ENCODE results near the gene DISP2. TPM values are rescaled to one million over a fixed set of nuclear protein-coding genes. Genes with fewer than 3 reads are reported as not detected.

Gene DISP2
- total and polyA plus RNA-seq, 2 experiments from 2014 or later: 1.3 to 2.2 TPM

DNA sequence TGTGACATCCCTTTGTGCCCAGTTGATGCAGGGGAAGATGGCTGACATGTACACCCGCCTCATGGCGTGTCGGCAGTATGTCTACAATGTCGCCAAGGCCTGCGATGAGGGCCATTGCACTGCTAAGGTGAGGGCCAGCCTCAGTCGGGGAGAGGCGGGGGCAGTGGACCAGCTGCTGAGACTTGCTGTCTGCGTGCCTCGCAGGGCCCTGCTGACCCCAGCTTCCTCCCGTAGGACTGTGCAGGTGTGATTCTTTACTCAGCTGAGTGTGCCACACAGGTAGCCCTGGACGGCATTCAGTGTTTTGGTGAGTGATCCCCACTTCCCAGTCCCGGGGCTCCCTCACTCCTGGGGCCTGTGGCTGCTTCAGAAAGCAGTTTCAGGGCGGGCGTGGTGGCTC lies 58.0 kb downstream of the DISP2 start:
- no peaks in the 10 kb centered on the region for H3K9me3 Mint-ChIP-seq
- Histone ChIP-seq H3K4me1 (ENCODE audit: insufficient read depth) (peaks cover 9% of the 10 kb centered on the region), H3K27ac (ENCODE audit: low read depth) (no peak overlapping the region), H3K4me3 (no peak overlapping the region), H3K27me3 (ENCODE audit: insufficient read depth) (0 out of 2 replicates have a peak, but pooled peaks cover 1% of the 10 kb centered on the region), H3K36me3 (ENCODE audit: insufficient read depth) (peaks cover 32% of the 10 kb centered on the region), H2AFZ (no peak overlapping the region), H3K79me2 (replicated peaks; ENCODE audit: insufficient read depth) (no peaks in the 10 kb centered on the region), H3K9me2 (ENCODE audit: insufficient read depth) (no peaks in the 10 kb centered on the region), H4K20me1 (replicated peaks; ENCODE audit: insufficient read depth) (no peaks in the 10 kb centered on the region; the same call in 1 of the 2 replicates), H3K4me2 (no peak overlapping the region), H3F3A (replicated peaks; ENCODE audit: low read depth) (peaks cover 15% of the 10 kb centered on the region)
- ATAC-seq (no peak), DNase-seq (ENCODE audit: low spot score) (no peak)
- peaks cover 7% of the 10 kb centered on the region for H3K27me3 Mint-ChIP-seq (ENCODE audit: insufficient read depth, low read depth, poor library complexity)
- TF ChIP-seq EZH2phosphoT487 (IDR thresholded peaks at IDR 0.05; ENCODE audit: unreplicated experiment) (no peak), ZNF331 (CRISPR knock-in tag; IDR thresholded peaks at IDR 0.05; ENCODE audit: low read depth) (no peak), EZH2 (IDR thresholded peaks at IDR 0.05; ENCODE audit: low read depth, unreplicated experiment) (no peak), ZNF114 (CRISPR knock-in tag; IDR thresholded peaks at IDR 0.05) (no peak), NANOG (IDR thresholded peaks at IDR 0.05; ENCODE audit: borderline replicate concordance) (no peak), JUNB (IDR thresholded peaks at IDR 0.05; ENCODE audit: unreplicated experiment) (no peak), POLR2AphosphoS5 (IDR thresholded peaks at IDR 0.05; ENCODE audit: low read depth) (no peak), STAT1 (IDR thresholded peaks at IDR 0.05; ENCODE audit: unreplicated experiment) (no peak)
- TF ChIP-seq, protein P1, sequence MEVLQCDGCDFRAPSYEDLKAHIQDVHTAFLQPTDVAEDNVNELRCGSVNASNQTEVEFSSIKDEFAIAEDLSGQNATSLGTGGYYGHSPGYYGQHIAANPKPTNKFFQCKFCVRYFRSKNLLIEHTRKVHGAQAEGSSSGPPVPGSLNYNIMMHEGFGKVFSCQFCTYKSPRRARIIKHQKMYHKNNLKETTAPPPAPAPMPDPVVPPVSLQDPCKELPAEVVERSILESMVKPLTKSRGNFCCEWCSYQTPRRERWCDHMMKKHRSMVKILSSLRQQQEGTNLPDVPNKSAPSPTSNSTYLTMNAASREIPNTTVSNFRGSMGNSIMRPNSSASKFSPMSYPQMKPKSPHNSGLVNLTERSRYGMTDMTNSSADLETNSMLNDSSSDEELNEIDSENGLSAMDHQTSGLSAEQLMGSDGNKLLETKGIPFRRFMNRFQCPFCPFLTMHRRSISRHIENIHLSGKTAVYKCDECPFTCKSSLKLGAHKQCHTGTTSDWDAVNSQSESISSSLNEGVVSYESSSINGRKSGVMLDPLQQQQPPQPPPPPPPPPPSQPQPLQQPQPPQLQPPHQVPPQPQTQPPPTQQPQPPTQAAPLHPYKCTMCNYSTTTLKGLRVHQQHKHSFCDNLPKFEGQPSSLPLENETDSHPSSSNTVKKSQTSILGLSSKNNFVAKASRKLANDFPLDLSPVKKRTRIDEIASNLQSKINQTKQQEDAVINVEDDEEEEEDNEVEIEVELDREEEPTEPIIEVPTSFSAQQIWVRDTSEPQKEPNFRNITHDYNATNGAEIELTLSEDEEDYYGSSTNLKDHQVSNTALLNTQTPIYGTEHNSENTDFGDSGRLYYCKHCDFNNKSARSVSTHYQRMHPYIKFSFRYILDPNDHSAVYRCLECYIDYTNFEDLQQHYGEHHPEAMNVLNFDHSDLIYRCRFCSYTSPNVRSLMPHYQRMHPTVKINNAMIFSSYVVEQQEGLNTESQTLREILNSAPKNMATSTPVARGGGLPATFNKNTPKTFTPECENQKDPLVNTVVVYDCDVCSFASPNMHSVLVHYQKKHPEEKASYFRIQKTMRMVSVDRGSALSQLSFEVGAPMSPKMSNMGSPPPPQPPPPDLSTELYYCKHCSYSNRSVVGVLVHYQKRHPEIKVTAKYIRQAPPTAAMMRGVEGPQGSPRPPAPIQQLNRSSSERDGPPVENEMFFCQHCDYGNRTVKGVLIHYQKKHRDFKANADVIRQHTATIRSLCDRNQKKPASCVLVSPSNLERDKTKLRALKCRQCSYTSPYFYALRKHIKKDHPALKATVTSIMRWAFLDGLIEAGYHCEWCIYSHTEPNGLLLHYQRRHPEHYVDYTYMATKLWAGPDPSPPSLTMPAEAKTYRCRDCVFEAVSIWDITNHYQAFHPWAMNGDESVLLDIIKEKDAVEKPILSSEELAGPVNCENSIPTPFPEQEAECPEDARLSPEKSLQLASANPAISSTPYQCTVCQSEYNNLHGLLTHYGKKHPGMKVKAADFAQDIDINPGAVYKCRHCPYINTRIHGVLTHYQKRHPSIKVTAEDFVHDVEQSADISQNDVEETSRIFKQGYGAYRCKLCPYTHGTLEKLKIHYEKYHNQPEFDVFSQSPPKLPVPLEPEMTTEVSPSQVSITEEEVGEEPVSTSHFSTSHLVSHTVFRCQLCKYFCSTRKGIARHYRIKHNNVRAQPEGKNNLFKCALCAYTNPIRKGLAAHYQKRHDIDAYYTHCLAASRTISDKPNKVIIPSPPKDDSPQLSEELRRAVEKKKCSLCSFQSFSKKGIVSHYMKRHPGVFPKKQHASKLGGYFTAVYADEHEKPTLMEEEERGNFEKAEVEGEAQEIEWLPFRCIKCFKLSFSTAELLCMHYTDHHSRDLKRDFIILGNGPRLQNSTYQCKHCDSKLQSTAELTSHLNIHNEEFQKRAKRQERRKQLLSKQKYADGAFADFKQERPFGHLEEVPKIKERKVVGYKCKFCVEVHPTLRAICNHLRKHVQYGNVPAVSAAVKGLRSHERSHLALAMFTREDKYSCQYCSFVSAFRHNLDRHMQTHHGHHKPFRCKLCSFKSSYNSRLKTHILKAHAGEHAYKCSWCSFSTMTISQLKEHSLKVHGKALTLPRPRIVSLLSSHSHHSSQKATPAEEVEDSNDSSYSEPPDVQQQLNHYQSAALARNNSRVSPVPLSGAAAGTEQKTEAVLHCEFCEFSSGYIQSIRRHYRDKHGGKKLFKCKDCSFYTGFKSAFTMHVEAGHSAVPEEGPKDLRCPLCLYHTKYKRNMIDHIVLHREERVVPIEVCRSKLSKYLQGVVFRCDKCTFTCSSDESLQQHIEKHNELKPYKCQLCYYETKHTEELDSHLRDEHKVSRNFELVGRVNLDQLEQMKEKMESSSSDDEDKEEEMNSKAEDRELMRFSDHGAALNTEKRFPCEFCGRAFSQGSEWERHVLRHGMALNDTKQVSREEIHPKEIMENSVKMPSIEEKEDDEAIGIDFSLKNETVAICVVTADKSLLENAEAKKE (CRISPR knock-in tag; IDR thresholded peaks at IDR 0.05): no peak
- peaks cover 2% of the 10 kb centered on the region; the same call in 2 of the 3 replicates for H3K4me1 Mint-ChIP-seq
- no peak overlapping the region for H3K4me3 Mint-ChIP-seq
- no peak overlapping the region for H3K27ac Mint-ChIP-seq
- H3K36me3 Mint-ChIP-seq (ENCODE audit: low read depth): peaks cover 63% of the 10 kb centered on the region

Data from GM23338 (cell line).